HepG2 (cell line): ENCODE measurements around the gene ZBTB46. TPM values are rescaled to one million over a fixed set of nuclear protein-coding genes. Genes with fewer than 3 reads are reported as not detected.

ENCODE experiments used
- ELF4 ChIP-seq: sonication (generic); formaldehyde crosslinking; IDR thresholded peaks from 2 replicates; pipeline ENCODE4 v1.5.0; 2020; ENCODE audit warnings: missing genetic modification reagents, mild to moderate bottlenecking, moderate library complexity, borderline replicate concordance
- EP300 ChIP-seq, 3 experiments: sonication (generic) in 1 of 3; formaldehyde crosslinking in 1 of 3; IDR thresholded peaks; 2 replicates each; pipeline versions ENCODE4 v1.5.1 to v1.6.1; 2011 to 2020; ENCODE audit warnings: low read depth in 2 of 3, low read length in 2 of 3, borderline replicate concordance in 1 of 3, improper control_type of control experiment in 1 of 3, mild to moderate bottlenecking in 1 of 3, missing genetic modification reagents in 1 of 3, moderate library complexity in 1 of 3
- ETV5 ChIP-seq: IDR thresholded peaks from 2 replicates; pipeline ENCODE4 v1.6.1; 2018; ENCODE audit warnings: missing biosample characterization, missing genetic modification reagents, inconsistent platforms, borderline replicate concordance
- JUND ChIP-seq: sonication (generic); formaldehyde crosslinking; IDR thresholded peaks from 2 replicates; pipeline ENCODE4 v1.8.0; 2022; ENCODE audit warnings: mild to moderate bottlenecking, missing genetic modification reagents
- POGZ ChIP-seq: sonication (generic); formaldehyde crosslinking; IDR thresholded peaks from 2 replicates; pipeline ENCODE4 v1.4.0; 2020; ENCODE audit warnings: mild to moderate bottlenecking, missing genetic modification reagents
- RXRB ChIP-seq: IDR thresholded peaks from 2 replicates; pipeline ENCODE4 v1.6.1; 2016; ENCODE audit warnings: borderline replicate concordance, missing genetic modification reagents, missing compliant biosample characterization
- TARDBP ChIP-seq: sonication (generic); formaldehyde crosslinking; IDR thresholded peaks from 2 replicates; pipeline ENCODE4 v1.8.0; 2022; ENCODE audit warnings: mild to moderate bottlenecking, missing genetic modification reagents
- ZC3H13 ChIP-seq: sonication (generic); formaldehyde crosslinking; IDR thresholded peaks from 2 replicates; pipeline ENCODE4 v1.8.1; 2023; ENCODE audit warnings: mild to moderate bottlenecking, missing genetic modification reagents, moderate library complexity
- ZNF296 ChIP-seq: sonication (generic); formaldehyde crosslinking; conservative IDR thresholded peaks from 2 replicates; pipeline ENCODE4 v1.5.0; 2020; ENCODE audit warnings: mild to moderate bottlenecking, missing genetic modification reagents
- ZNF577 ChIP-seq: sonication (generic); formaldehyde crosslinking; IDR thresholded peaks from 2 replicates; pipeline ENCODE4 v1.4.0; 2020; ENCODE audit warnings: mild to moderate bottlenecking, low read depth, missing genetic modification reagents, borderline replicate concordance
- ZNF83 ChIP-seq: sonication (generic); formaldehyde crosslinking; IDR thresholded peaks from 2 replicates; pipeline ENCODE4 v1.4.0; 2020; ENCODE audit warnings: missing genetic modification reagents, mild to moderate bottlenecking, borderline replicate concordance
- ZNF841 ChIP-seq: sonication (generic); formaldehyde crosslinking; IDR thresholded peaks from 2 replicates; pipeline ENCODE4 v1.8.1; 2023; ENCODE audit warnings: missing genetic modification reagents, borderline replicate concordance
- polyA plus RNA-seq, 8 experiments: library from polyadenylated mRNA; depleted of rRNA in 3 of 8; stranded (reverse) in 7 of 8; unstranded in 1 of 8; fragments of >200 nt; fragmentation: Illumina TruSeq in 4 of 8; extraction: Trizol in 4 of 8; gene quantifications; 2 replicates each; pipeline versions ENCODE4 v1.2.1 to v1.2.3, GENCODE V29; 2011 to 2016; ENCODE audit warnings: low read depth in 4 of 8, missing spikeins in 1 of 8, mixed read lengths in 1 of 8; ENCODE audit not compliant: insufficient read depth in 1 of 8
- total RNA-seq, 5 experiments: library from RNA; depleted of rRNA; stranded (reverse); fragments of >200 nt; fragmentation: Illumina TruSeq; extraction: Trizol; gene quantifications; 2 replicates each; pipeline ENCODE4 v1.2.3, GENCODE V29; 2016; ENCODE audit warnings: low read depth in 1 of 5
- TF ChIP-seq, protein P1 (sequence below), 2 experiments: sonication (generic) in 1 of 2; formaldehyde crosslinking in 1 of 2; IDR thresholded peaks; 2 replicates each; pipeline versions ENCODE4 v1.4.0 to v1.6.1; 2018 to 2020; ENCODE audit warnings: missing genetic modification reagents in 2 of 2, borderline replicate concordance in 1 of 2, low read depth in 1 of 2, mild to moderate bottlenecking in 1 of 2, missing biosample characterization in 1 of 2
- TF ChIP-seq, protein P2 (sequence below): IDR thresholded peaks from 2 replicates; pipeline ENCODE4 v1.6.1; 2012; ENCODE audit warnings: low read length, improper control_type of control experiment
- TF ChIP-seq, protein P3 (sequence below): sonication (generic); formaldehyde crosslinking; conservative IDR thresholded peaks from 2 replicates; pipeline ENCODE4 v1.8.0; 2022; ENCODE audit warnings: missing genetic modification reagents
- TF ChIP-seq, protein P4 (sequence below): sonication (generic); formaldehyde crosslinking; conservative IDR thresholded peaks from 2 replicates; pipeline ENCODE4 v1.4.0; 2020; ENCODE audit warnings: missing genetic modification reagents
- TF ChIP-seq, protein P5 (sequence below): sonication (generic); formaldehyde crosslinking; IDR thresholded peaks from 2 replicates; pipeline ENCODE4 v1.4.0; 2020; ENCODE audit warnings: missing genetic modification reagents, borderline replicate concordance

The ZBTB46 gene
- total and polyA plus RNA-seq, 2 of the 13 experiments (the other 11 are each of a cell fraction or from before 2014, with no cell fraction given) = 1.6 to 13.5 TPM

DNA sequence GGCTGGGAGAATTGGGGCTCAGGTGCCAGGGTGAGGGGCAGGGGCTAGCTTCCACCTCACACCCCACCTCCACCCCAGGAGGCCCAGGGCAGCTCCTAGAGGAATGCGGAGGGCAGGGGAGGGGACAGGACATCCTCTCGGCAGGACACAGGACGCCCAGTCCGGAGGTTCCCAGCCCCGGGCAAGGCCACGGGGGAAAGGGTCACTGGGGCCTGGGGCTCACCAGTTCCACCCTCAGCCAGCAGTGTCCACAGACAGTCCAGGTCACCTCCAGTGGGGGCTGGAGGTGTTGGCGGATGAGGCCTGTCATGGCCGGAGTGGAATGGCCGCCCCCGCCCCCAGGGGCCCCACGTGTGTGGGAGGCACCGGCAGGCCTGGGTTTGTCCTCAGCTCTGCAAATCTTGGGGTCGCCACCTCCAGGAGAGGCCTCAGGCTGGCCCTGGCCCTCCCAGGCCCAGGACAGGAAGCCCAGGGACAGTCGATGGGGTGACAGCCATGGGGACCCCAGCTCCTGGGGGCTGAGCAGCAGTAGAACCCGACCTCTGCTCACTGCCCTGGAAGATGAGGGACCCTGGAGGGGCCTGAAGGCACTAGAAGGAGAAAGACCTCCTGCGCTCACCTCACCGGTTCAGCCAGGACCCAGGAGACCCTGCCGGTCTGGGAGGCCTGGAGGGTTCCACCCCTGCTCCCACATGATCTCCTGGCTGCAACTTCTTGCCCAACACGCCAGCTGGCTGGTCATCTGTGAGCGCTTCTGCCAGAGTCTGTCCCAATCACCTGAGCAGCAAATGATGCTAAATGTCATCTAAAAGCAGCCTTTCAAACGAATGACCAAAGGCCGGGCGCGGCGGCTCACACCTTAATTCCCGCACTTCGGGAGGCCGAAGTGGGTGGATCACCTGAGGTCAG lies 17.2 kb upstream of the ZBTB46 start (continued):
- TF ChIP-seq EP300 (IDR thresholded peaks at IDR 0.05; ENCODE audit: low read depth in 2 of 2, low read length in 2 of 2) (no peak), EP300 (CRISPR knock-in tag; IDR thresholded peaks at IDR 0.05; ENCODE audit: borderline replicate concordance) (no peak), ZNF841 (no peak), TARDBP (CRISPR knock-in tag) (peak; percentile 77), ZNF577 (CRISPR knock-in tag) (no peak), ZNF83 (no peak; the same call in 1 of the 2 replicates), ELF4 (CRISPR knock-in tag) (no peak), ZC3H13 (CRISPR knock-in tag) (peak; percentile 66; the same call in 1 of the 2 replicates), ETV5 (CRISPR knock-in tag) (no peak; the same call in 1 of the 2 replicates), JUND (CRISPR knock-in tag) (no peak), RXRB (CRISPR knock-in tag) (peak; percentile 62; the same call in 1 of the 2 replicates), POGZ (no peak), ZNF296 (no peak)
- TF ChIP-seq, protein P1, sequence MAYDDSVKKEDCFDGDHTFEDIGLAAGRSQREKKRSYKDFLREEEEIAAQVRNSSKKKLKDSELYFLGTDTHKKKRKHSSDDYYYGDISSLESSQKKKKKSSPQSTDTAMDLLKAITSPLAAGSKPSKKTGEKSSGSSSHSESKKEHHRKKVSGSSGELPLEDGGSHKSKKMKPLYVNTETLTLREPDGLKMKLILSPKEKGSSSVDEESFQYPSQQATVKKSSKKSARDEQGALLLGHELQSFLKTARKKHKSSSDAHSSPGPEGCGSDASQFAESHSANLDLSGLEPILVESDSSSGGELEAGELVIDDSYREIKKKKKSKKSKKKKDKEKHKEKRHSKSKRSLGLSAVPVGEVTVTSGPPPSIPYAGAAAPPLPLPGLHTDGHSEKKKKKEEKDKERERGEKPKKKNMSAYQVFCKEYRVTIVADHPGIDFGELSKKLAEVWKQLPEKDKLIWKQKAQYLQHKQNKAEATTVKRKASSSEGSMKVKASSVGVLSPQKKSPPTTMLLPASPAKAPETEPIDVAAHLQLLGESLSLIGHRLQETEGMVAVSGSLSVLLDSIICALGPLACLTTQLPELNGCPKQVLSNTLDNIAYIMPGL (CRISPR knock-in tag; IDR thresholded peaks at IDR 0.05; ENCODE audit: borderline replicate concordance in 1 of 2, low read depth in 1 of 2) = no peak; a peak in 1 of 4 replicates
- TF ChIP-seq, protein P2, sequence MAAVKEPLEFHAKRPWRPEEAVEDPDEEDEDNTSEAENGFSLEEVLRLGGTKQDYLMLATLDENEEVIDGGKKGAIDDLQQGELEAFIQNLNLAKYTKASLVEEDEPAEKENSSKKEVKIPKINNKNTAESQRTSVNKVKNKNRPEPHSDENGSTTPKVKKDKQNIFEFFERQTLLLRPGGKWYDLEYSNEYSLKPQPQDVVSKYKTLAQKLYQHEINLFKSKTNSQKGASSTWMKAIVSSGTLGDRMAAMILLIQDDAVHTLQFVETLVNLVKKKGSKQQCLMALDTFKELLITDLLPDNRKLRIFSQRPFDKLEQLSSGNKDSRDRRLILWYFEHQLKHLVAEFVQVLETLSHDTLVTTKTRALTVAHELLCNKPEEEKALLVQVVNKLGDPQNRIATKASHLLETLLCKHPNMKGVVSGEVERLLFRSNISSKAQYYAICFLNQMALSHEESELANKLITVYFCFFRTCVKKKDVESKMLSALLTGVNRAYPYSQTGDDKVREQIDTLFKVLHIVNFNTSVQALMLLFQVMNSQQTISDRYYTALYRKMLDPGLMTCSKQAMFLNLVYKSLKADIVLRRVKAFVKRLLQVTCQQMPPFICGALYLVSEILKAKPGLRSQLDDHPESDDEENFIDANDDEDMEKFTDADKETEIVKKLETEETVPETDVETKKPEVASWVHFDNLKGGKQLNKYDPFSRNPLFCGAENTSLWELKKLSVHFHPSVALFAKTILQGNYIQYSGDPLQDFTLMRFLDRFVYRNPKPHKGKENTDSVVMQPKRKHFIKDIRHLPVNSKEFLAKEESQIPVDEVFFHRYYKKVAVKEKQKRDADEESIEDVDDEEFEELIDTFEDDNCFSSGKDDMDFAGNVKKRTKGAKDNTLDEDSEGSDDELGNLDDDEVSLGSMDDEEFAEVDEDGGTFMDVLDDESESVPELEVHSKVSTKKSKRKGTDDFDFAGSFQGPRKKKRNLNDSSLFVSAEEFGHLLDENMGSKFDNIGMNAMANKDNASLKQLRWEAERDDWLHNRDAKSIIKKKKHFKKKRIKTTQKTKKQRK = no peak
- TF ChIP-seq, protein P3, sequence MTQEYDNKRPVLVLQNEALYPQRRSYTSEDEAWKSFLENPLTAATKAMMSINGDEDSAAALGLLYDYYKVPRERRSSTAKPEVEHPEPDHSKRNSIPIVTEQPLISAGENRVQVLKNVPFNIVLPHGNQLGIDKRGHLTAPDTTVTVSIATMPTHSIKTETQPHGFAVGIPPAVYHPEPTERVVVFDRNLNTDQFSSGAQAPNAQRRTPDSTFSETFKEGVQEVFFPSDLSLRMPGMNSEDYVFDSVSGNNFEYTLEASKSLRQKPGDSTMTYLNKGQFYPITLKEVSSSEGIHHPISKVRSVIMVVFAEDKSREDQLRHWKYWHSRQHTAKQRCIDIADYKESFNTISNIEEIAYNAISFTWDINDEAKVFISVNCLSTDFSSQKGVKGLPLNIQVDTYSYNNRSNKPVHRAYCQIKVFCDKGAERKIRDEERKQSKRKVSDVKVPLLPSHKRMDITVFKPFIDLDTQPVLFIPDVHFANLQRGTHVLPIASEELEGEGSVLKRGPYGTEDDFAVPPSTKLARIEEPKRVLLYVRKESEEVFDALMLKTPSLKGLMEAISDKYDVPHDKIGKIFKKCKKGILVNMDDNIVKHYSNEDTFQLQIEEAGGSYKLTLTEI (CRISPR knock-in tag) = no peak
- TF ChIP-seq, protein P4, sequence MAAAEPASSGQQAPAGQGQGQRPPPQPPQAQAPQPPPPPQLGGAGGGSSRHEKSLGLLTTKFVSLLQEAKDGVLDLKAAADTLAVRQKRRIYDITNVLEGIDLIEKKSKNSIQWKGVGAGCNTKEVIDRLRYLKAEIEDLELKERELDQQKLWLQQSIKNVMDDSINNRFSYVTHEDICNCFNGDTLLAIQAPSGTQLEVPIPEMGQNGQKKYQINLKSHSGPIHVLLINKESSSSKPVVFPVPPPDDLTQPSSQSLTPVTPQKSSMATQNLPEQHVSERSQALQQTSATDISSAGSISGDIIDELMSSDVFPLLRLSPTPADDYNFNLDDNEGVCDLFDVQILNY = no peak
- TF ChIP-seq, protein P5, sequence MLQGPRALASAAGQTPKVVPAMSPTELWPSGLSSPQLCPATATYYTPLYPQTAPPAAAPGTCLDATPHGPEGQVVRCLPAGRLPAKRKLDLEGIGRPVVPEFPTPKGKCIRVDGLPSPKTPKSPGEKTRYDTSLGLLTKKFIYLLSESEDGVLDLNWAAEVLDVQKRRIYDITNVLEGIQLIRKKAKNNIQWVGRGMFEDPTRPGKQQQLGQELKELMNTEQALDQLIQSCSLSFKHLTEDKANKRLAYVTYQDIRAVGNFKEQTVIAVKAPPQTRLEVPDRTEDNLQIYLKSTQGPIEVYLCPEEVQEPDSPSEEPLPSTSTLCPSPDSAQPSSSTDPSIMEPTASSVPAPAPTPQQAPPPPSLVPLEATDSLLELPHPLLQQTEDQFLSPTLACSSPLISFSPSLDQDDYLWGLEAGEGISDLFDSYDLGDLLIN (CRISPR knock-in tag) = 0 out of 2 replicates have a peak, but pooled peaks have one; percentile 2
